HEK293T (cell line): Measurements from ENCODE around the gene BPI.

ENCODE experiments used
- ELF4 ChIP-seq: fragments of 450-650 bp; IDR thresholded peaks from 2 replicates; pipeline ENCODE4 v1.6.1; 2017; ENCODE audit warnings: antibody characterized with exemption
- FOXK2 ChIP-seq: fragments of 450-650 bp; IDR thresholded peaks from 2 replicates; pipeline ENCODE4 v1.6.1; 2016; ENCODE audit warnings: mild to moderate bottlenecking
- LEF1 ChIP-seq: fragments of 450-650 bp; IDR thresholded peaks from 2 replicates; pipeline ENCODE4 v1.6.1; 2017; ENCODE audit warnings: mild to moderate bottlenecking, borderline replicate concordance
- TARDBP ChIP-seq: fragments of 450-650 bp; IDR thresholded peaks from 2 replicates; pipeline ENCODE4 v1.6.1; 2016

GRCh38 chr20:38316341-38316740 lies 12.4 kb downstream of the BPI start:
- TF ChIP-seq FOXK2 (no peak), LEF1 (no peak), TARDBP (no peak), ELF4 (no peak)
